Loucy (cell line): ENCODE data around the gene CPSF2.
A peak's percentile ranks its signal among the peaks of the same experiment; 100 is the strongest.

Experiments used
- H2AFZ ChIP-seq: fragments of 200-600 bp; sonication (generic); 2 replicates; pipeline ENCODE4 v1.6.0; 2016; ENCODE audit warnings: antibody characterized with exemption, mild to moderate bottlenecking, low read length, moderate library complexity
- H3F3A ChIP-seq: fragments of 200-600 bp; 2 replicates; pipeline ENCODE4 v1.6.0; 2016; ENCODE audit warnings: antibody characterized with exemption, low read depth, mild to moderate bottlenecking
- H3K27me3 ChIP-seq: fragments of 200-600 bp; sonication (generic); 2 replicates; pipeline ENCODE4 v1.6.1; 2014; ENCODE audit warnings: low read length, mild to moderate bottlenecking; ENCODE audit not compliant: insufficient read depth, poor library complexity, severe bottlenecking
- H3K36me3 ChIP-seq: fragments of 200-600 bp; sonication (generic); 2 replicates; pipeline ENCODE4 v1.6.1; 2016; ENCODE audit warnings: low read length; ENCODE audit not compliant: insufficient read depth
- H3K4me1 ChIP-seq: fragments of 200-600 bp; sonication (generic); 2 replicates; pipeline ENCODE4 v1.5.1; 2014; ENCODE audit warnings: low read length, mild to moderate bottlenecking; ENCODE audit not compliant: insufficient read depth, poor library complexity, severe bottlenecking
- H3K4me2 ChIP-seq: fragments of 200-600 bp; sonication (generic); 2 replicates; pipeline ENCODE4 v1.6.0; 2014; ENCODE audit warnings: antibody characterized with exemption, low read length, low read depth, mild to moderate bottlenecking; ENCODE audit not compliant: poor library complexity, severe bottlenecking
- H3K4me3 ChIP-seq: fragments of 200-600 bp; sonication (generic); 2 replicates; pipeline ENCODE4 v1.5.1; 2014; ENCODE audit warnings: low read length, mild to moderate bottlenecking, mixed read lengths; ENCODE audit not compliant: poor library complexity, severe bottlenecking
- H3K79me2 ChIP-seq: fragments of 200-600 bp; sonication (generic); 2 replicates; pipeline ENCODE4 v1.6.1; 2014; ENCODE audit warnings: low read length; ENCODE audit not compliant: insufficient read depth
- H3K9ac ChIP-seq: fragments of 200-600 bp; sonication (generic); 2 replicates; pipeline ENCODE4 v1.6.0; 2014; ENCODE audit warnings: mild to moderate bottlenecking, low read depth, low read length, moderate library complexity; ENCODE audit not compliant: poor library complexity, severe bottlenecking
- H3K9me2 ChIP-seq: fragments of 200-600 bp; sonication (generic); replicated peaks from 2 replicates; pipeline ENCODE4 v1.6.1; 2016; ENCODE audit warnings: low read depth, low read length, mixed read lengths
- H3K9me3 ChIP-seq: fragments of 200-600 bp; sonication (generic); 2 replicates; pipeline ENCODE4 v1.6.1; 2014; ENCODE audit warnings: mild to moderate bottlenecking, antibody characterized with exemption, low read length, low read depth; ENCODE audit not compliant: insufficient read depth
- H4K20me1 ChIP-seq: fragments of 200-600 bp; sonication (generic); 2 replicates; pipeline ENCODE4 v1.6.0; 2014; ENCODE audit warnings: antibody characterized with exemption, low read length, mild to moderate bottlenecking; ENCODE audit not compliant: insufficient read depth, poor library complexity, severe bottlenecking
- CTCF ChIP-seq: fragments of 200-600 bp; sonication (generic); conservative IDR thresholded peaks from 2 replicates; pipeline ENCODE4 v1.5.1; 2014; ENCODE audit warnings: mild to moderate bottlenecking, antibody characterized with exemption, low read length
- EZH2phosphoT487 ChIP-seq: fragments of 200-600 bp; IDR thresholded peaks from 2 replicates; pipeline ENCODE4 v1.6.1; 2018; ENCODE audit warnings: antibody characterized with exemption, mild to moderate bottlenecking, moderate library complexity, borderline replicate concordance

CPSF2 gene

GRCh38 chr14:92105073-92105892, 16.5 kb upstream of the CPSF2 start:
- H3K4me3 ChIP-seq, result peak overlapping the region; percentile 92
- H3K4me1 ChIP-seq, result peaks cover 33% of the 10 kb centered on the region
- peaks cover 59% of the 10 kb centered on the region for H3K79me2 ChIP-seq
- H3K9ac ChIP-seq, result peak overlapping the region; percentile 93
- peak overlapping the region; percentile 72 for H3K4me2 ChIP-seq
- no peaks in the 10 kb centered on the region for H3K9me2 ChIP-seq
- H3K27me3 ChIP-seq, result no peaks in the 10 kb centered on the region
- H3K36me3 ChIP-seq, result no peaks in the 10 kb centered on the region
- peak overlapping the region; percentile 93 for H2AFZ ChIP-seq
- no peaks in the 10 kb centered on the region for H3K9me3 ChIP-seq
- H4K20me1 ChIP-seq, result peaks cover 45% of the 10 kb centered on the region
- H3F3A ChIP-seq, result no peaks in the 10 kb centered on the region
- TF ChIP-seq CTCF, result no peak
- TF ChIP-seq EZH2phosphoT487, result no peak

GRCh38 chr14:92105893-92106142, 16.0 kb upstream of the CPSF2 start:
- H3F3A ChIP-seq, result no peaks in the 10 kb centered on the region
- H4K20me1 ChIP-seq, result peaks cover 39% of the 10 kb centered on the region
- H2AFZ ChIP-seq, result peak overlapping the region; percentile 93
- no peaks in the 10 kb centered on the region for H3K9me3 ChIP-seq
- TF ChIP-seq EZH2phosphoT487 (no peak), CTCF (no peak)
- H3K4me2 ChIP-seq, result peak overlapping the region; percentile 72
- H3K36me3 ChIP-seq, result no peaks in the 10 kb centered on the region
- H3K9ac ChIP-seq, result peak overlapping the region; percentile 93
- H3K9me2 ChIP-seq, result no peaks in the 10 kb centered on the region
- H3K27me3 ChIP-seq, result no peaks in the 10 kb centered on the region
- H3K79me2 ChIP-seq, result peaks cover 54% of the 10 kb centered on the region
- peaks cover 28% of the 10 kb centered on the region for H3K4me1 ChIP-seq
- H3K4me3 ChIP-seq, result peak overlapping the region; percentile 92

DNA sequence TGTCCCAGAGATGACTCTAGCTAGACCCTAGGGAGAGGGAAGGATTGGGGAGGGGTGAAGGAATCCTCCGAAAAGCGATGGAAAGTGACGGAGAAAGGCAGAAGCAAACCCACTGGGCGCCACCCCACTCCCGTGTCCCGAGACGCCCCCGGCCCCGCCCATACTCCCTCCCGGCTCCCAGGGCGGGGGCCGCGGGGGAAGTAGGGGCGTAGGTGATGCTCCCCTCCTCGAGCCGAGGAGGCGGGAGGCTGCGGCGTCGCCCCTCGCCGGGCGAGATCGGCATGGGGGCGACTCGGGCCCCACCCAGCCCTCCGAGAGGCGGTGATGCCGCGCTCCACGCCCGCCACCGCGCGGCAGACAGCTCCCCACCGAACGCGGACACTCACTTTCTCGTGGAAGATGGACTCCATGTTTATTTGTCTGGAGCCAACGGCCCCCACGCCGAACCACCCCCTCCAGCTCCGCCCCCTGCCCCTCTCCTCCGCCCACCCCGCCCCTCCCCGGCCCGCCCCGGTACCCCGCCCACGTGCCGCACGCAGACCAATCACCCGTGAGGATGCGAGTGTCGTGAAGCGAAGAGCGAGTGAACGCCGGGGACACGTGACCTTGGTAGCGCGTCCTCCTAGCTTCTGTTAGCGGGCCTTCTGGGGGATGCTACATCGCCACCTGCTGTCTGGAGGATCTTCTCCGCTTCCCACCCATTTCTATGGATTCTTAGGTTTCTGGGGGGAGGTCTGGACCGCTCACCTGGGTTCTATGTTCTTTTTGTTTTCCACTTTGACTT, 15.4 kb upstream of the CPSF2 start, which contains the start of gene ATXN3:
Gene ATXN3, minus strand, starts transcription at position 440 of the 784 bp plus-strand sequence. Its CDS starts 30 bp downstream, at position 410.
- Histone ChIP-seq H3K9ac (peak within 1 kb of the TSS; percentile 93), H3K4me3 (peak within 1 kb of the TSS; percentile 92), H4K20me1 (peaks cover 34% of the 10 kb centered on the region), H3F3A (no peaks in the 10 kb centered on the region), H3K4me1 (peaks cover 22% of the 10 kb centered on the region), H3K79me2 (peaks cover 49% of the 10 kb centered on the region), H3K4me2 (peak within 1 kb of the TSS; percentile 72), H3K36me3 (no peaks in the 10 kb centered on the region), H2AFZ (peak within 1 kb of the TSS; percentile 94), H3K9me2 (no peaks in the 10 kb centered on the region), H3K9me3 (no peaks in the 10 kb centered on the region), H3K27me3 (no peaks in the 10 kb centered on the region)
- TF ChIP-seq CTCF, result peak; percentile 71
- no peak for TF ChIP-seq EZH2phosphoT487
